SK-N-SH treated with all-trans-retinoic acid at 6 μM for 48 hours (cell line): ENCODE measurements around the gene SNRPD1.
A peak's percentile ranks its signal among the peaks of the same experiment; 100 is the strongest.

Experiments
- PATZ1 ChIP-seq: fragments of 250-450 bp; sonication (Bioruptor Pico); IDR thresholded peaks from 2 replicates; pipeline ENCODE4 v1.8.0; 2020; ENCODE audit warnings: mild to moderate bottlenecking, moderate library complexity, borderline replicate concordance
- RARB ChIP-seq: fragments of 250-450 bp; sonication (Bioruptor Pico); IDR thresholded peaks from 2 replicates; pipeline ENCODE4 v1.8.0; 2021; ENCODE audit warnings: mild to moderate bottlenecking, moderate library complexity

GRCh38 chr18:21612125-21613039 lies at the start of gene SNRPD1:
- TF ChIP-seq RARB (CRISPR knock-in tag) (no peak), PATZ1 (CRISPR knock-in tag) (peak; percentile 27; the same call in 1 of the 2 replicates)
